Measurements from ENCODE around the gene PRDM15. TPM values are rescaled to one million over a fixed set of nuclear protein-coding genes. Genes with fewer than 3 reads are reported as not detected.

Gene PRDM15
- total and polyA plus RNA-seq, 2 experiments from 2014 or later, result 2.3 to 6.4 TPM

DNA sequence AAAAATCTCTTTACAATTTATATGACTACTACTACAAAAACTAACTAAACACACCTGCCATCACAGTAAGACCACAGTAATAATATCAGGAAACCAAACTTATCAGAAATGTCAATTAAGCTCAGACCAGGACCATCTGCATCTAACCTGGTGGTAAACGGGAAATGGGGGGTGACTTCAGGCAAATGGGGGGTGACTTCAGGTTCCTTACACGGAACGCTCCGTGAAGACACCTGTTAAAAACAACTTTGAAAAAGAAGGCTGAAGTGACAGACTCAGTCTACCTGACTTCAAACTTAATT lies 15.8 kb downstream of the PRDM15 start:
- TF ChIP-seq, protein P1, sequence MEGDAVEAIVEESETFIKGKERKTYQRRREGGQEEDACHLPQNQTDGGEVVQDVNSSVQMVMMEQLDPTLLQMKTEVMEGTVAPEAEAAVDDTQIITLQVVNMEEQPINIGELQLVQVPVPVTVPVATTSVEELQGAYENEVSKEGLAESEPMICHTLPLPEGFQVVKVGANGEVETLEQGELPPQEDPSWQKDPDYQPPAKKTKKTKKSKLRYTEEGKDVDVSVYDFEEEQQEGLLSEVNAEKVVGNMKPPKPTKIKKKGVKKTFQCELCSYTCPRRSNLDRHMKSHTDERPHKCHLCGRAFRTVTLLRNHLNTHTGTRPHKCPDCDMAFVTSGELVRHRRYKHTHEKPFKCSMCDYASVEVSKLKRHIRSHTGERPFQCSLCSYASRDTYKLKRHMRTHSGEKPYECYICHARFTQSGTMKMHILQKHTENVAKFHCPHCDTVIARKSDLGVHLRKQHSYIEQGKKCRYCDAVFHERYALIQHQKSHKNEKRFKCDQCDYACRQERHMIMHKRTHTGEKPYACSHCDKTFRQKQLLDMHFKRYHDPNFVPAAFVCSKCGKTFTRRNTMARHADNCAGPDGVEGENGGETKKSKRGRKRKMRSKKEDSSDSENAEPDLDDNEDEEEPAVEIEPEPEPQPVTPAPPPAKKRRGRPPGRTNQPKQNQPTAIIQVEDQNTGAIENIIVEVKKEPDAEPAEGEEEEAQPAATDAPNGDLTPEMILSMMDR (IDR thresholded peaks at IDR 0.05; ENCODE audit: low read depth, low read length), result no peak
- H3K27me3 ChIP-seq, result no peaks in the 10 kb centered on the region
- no peak overlapping the region for H3K4me3 ChIP-seq
- H3K27ac ChIP-seq, result no peak overlapping the region
- H3K36me3 ChIP-seq, result no peaks in the 10 kb centered on the region
- no peaks in the 10 kb centered on the region for H3K4me1 ChIP-seq (ENCODE audit: low read depth)
- no peaks in the 10 kb centered on the region for H3K9me3 ChIP-seq (ENCODE audit: low read depth)
- DNase-seq (ENCODE audit: low read depth in 1 of 2, low spot score in 1 of 2), result no peak

DNA sequence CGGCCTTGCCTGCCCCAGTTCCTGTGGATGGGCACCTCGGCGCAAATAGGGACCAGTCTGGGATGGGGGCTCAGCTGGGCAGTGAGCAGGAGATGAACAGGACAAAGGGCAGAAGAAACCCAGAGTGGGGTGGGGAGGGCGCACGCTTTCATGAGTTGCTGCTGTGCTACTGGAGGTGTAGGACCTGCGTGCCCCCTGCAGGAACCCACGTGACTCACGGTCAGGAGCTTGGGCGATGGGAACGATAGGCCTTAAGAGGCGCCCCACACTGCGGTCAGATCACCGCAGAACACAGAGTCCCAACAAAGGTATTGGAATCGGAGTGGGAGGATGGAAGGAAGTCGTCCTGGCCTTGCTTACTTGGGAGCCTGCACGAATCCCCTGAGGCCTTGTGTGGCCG lies 17.2 kb downstream of the PRDM15 start:
- Histone ChIP-seq H3K4me3 (no peak overlapping the region), H3K27me3 (no peaks in the 10 kb centered on the region), H3K4me1 (ENCODE audit: low read depth) (no peaks in the 10 kb centered on the region), H3K9me3 (ENCODE audit: low read depth) (no peaks in the 10 kb centered on the region), H3K27ac (no peak overlapping the region), H3K36me3 (no peaks in the 10 kb centered on the region)
- TF ChIP-seq, protein P1 (IDR thresholded peaks at IDR 0.05; ENCODE audit: low read depth, low read length), result peak; percentile 8
- DNase-seq (ENCODE audit: low read depth in 1 of 2, low spot score in 1 of 2), result no peak

DNA sequence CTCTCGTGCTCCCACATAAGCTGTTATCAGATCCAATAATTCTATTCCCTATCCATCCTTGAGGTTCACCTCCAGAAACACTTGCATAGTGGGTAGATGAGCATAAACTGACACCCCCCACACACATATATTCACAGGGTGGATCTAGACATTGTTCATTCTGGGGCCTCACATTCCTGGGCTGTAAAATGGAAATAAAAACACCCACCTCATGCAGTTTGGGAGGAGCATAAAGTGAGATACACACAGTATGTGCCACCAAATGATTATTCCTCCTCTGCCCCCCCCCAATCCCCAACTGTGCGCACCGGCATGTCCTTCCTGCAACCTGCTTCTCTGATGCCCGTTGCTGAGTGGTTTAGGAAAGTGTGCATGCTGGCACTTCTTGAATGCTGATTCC lies 17.9 kb downstream of the PRDM15 start:
- no peaks in the 10 kb centered on the region for H3K36me3 ChIP-seq
- no peaks in the 10 kb centered on the region for H3K9me3 ChIP-seq (ENCODE audit: low read depth)
- no peaks in the 10 kb centered on the region for H3K27me3 ChIP-seq
- TF ChIP-seq, protein P1 (IDR thresholded peaks at IDR 0.05; ENCODE audit: low read depth, low read length), result no peak
- no peaks in the 10 kb centered on the region for H3K4me1 ChIP-seq (ENCODE audit: low read depth)
- H3K27ac ChIP-seq, result no peak overlapping the region
- H3K4me3 ChIP-seq, result no peak overlapping the region
- DNase-seq (ENCODE audit: low read depth in 1 of 2, low spot score in 1 of 2), result no peak

DNA sequence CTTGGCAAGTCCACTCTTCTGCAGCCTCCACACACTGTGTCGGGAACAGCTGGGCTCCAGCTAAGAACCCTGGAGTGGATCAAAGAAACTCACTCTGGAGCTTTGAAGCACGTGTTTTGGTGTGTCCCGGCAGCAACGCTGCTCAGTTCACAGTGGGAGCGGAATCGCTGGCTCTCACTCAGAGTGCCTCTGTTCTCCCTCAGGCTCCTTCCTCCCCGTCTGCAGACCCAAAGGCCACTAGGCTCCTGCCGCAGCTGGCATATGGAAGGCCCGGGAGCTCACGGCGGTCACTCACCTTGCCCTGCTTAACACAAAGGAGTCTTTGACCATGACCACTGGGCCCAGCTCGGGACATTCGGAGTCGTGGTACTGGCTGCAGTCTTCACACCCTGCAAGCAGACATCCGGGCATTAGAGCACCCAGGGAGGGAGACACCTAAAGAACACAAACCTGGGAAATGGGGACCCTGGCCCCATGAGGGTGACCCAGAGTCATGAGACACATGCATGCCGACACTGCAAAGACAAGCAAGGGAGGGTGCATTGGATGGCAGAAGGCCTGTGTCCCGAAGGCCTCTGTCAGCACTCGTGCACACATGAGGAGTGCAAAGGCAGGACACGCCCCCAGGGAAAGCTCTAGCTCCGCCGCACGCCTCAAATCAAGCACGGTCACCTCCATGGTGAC lies 19.7 kb downstream of the PRDM15 start:
- H3K9me3 ChIP-seq (ENCODE audit: low read depth), result no peaks in the 10 kb centered on the region
- no peak for DNase-seq (ENCODE audit: low read depth in 1 of 2, low spot score in 1 of 2)
- H3K4me1 ChIP-seq (ENCODE audit: low read depth), result no peaks in the 10 kb centered on the region
- H3K4me3 ChIP-seq, result no peak overlapping the region
- TF ChIP-seq, protein P1 (IDR thresholded peaks at IDR 0.05; ENCODE audit: low read depth, low read length), result no peak
- H3K36me3 ChIP-seq, result no peaks in the 10 kb centered on the region
- no peak overlapping the region for H3K27ac ChIP-seq
- H3K27me3 ChIP-seq, result no peaks in the 10 kb centered on the region

DNA sequence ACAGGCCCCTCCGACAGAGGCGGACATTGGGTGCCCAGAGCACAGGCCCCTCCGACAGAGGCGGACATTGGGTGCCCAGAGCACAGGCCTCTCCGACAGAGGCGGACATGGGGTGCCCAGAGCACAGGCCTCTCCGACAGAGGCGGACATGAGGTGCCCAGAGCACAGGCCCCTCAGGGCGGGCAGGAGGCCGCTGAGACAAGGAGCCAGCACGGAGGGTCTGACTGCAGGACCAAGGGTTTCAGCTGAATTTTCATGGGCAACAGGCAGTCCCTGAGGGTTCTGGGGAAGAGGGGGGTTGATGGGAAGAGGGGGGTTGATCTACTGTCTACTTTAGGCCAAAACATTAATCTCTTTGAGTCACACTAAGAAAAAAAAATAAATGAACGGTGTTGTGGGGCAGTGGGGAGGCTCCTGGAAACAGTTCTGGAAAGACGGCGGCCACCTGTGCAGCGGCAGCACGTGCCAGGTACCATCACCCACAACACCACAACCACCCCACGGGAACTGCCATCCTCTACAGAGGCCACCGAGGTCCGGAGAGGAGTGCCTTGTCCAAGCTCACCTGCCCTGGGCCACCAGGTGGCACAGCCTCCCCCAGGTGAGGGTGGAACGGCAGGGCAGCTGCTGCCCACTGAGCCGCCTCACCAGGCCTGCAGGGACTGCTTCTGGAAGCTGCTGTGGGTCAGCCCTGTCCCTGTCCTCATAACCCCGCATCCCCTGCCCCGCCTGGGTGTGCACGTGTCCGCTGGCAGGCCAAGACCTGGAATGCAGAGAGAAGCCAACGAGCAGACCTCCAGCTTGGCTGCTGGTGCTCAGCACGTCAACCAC lies 20.5 kb downstream of the PRDM15 start:
- no peaks in the 10 kb centered on the region for H3K4me1 ChIP-seq (ENCODE audit: low read depth)
- H3K27ac ChIP-seq, result no peak overlapping the region
- no peak for DNase-seq (ENCODE audit: low read depth in 1 of 2, low spot score in 1 of 2)
- TF ChIP-seq, protein P1 (IDR thresholded peaks at IDR 0.05; ENCODE audit: low read depth, low read length), result no peak
- no peaks in the 10 kb centered on the region for H3K27me3 ChIP-seq
- no peaks in the 10 kb centered on the region for H3K36me3 ChIP-seq
- no peak overlapping the region for H3K4me3 ChIP-seq
- no peaks in the 10 kb centered on the region for H3K9me3 ChIP-seq (ENCODE audit: low read depth)

Data from cardiac muscle cell (in vitro differentiated cells and primary cell).